ENCODE data around the gene HIVEP2. TPM values are rescaled to one million over a fixed set of nuclear protein-coding genes. Genes with fewer than 3 reads are reported as not detected.
A peak's percentile ranks its signal among the peaks of the same experiment; 100 is the strongest.

The HIVEP2 gene
- total RNA-seq, 1 donor, result 28.9 TPM

GRCh38 chr6:142870787-142871415 lies 74.1 kb downstream of the HIVEP2 start:
- DNase-seq (ENCODE audit: low read depth), result no peak
- H3K4me3 ChIP-seq (ENCODE audit: low read depth, low read length), result no peak overlapping the region
- TF ChIP-seq CTCF (IDR thresholded peaks at IDR 0.05; ENCODE audit: insufficient read depth, low read depth, low read length), result no peak

- DNase-seq (ENCODE audit: low read depth), result no peak
- no peak overlapping the region for H3K4me3 ChIP-seq (ENCODE audit: low read depth, low read length)
- TF ChIP-seq CTCF (IDR thresholded peaks at IDR 0.05; ENCODE audit: insufficient read depth, low read depth, low read length), result peak; percentile 9
These were observed 76.1 kb downstream of the HIVEP2 start for GRCh38 chr6:142868917-142869316.

- H3K4me3 ChIP-seq (ENCODE audit: low read depth, low read length), result no peak overlapping the region
- TF ChIP-seq CTCF (IDR thresholded peaks at IDR 0.05; ENCODE audit: insufficient read depth, low read depth, low read length), result no peak
- no peak for DNase-seq (ENCODE audit: low read depth)
These were observed 76.8 kb downstream of the HIVEP2 start for GRCh38 chr6:142867988-142868812.

GRCh38 chr6:142867355-142867801 lies 77.6 kb downstream of the HIVEP2 start:
- peak; percentile 64 for DNase-seq (ENCODE audit: low read depth)
- no peak overlapping the region for H3K4me3 ChIP-seq (ENCODE audit: low read depth, low read length)
- TF ChIP-seq CTCF (IDR thresholded peaks at IDR 0.05; ENCODE audit: insufficient read depth, low read depth, low read length), result no peak

GRCh38 chr6:142863981-142864380 lies 81.0 kb downstream of the HIVEP2 start:
- TF ChIP-seq CTCF (IDR thresholded peaks at IDR 0.05; ENCODE audit: insufficient read depth, low read depth, low read length), result no peak
- DNase-seq (ENCODE audit: low read depth), result no peak
- no peak overlapping the region for H3K4me3 ChIP-seq (ENCODE audit: low read depth, low read length)

GRCh38 chr6:142861711-142862110 lies 83.3 kb downstream of the HIVEP2 start:
- no peak for DNase-seq (ENCODE audit: low read depth)
- no peak for TF ChIP-seq CTCF (IDR thresholded peaks at IDR 0.05; ENCODE audit: insufficient read depth, low read depth, low read length)
- H3K4me3 ChIP-seq (ENCODE audit: low read depth, low read length), result no peak overlapping the region
